Keratinocyte (primary cell): Measurements from ENCODE around the gene SMIM20. TPM values are rescaled to one million over a fixed set of nuclear protein-coding genes. Genes with fewer than 3 reads are reported as not detected.

Experiments
- DNase-seq: peaks from one replicate; pipeline ENCODE4 v3.0.0-alpha.2; 2011; ENCODE audit warnings: low read depth, missing footprints, low spot score
- FAIRE-seq: peaks from 2 replicates; lab custom pipeline; 2011; peaks lifted over from hg19 to GRCh38; lab: Jason Lieb, UNC
- H2AFZ ChIP-seq: 2 replicates; pipeline ENCODE4 v1.6.0; 2012; ENCODE audit warnings: low read length, control low read depth, inconsistent platforms; ENCODE audit not compliant: control insufficient read depth
- H3K27ac ChIP-seq: 2 replicates; pipeline ENCODE4 v1.5.1; 2011; ENCODE audit warnings: low read length; ENCODE audit not compliant: control insufficient read depth, insufficient read depth
- H3K27me3 ChIP-seq: 3 replicates; pipeline ENCODE4 v1.6.0; 2011; ENCODE audit warnings: low read length; ENCODE audit not compliant: control insufficient read depth, insufficient read depth; ENCODE audit errors: extremely low read depth
- H3K36me3 ChIP-seq, 2 experiments: 2 replicates in 1 of 2; 3 replicates in 1 of 2; pipeline ENCODE4 v1.5.1; 2011; ENCODE audit warnings: low read length in 2 of 2, mild to moderate bottlenecking in 1 of 2; ENCODE audit not compliant: control insufficient read depth in 2 of 2, insufficient read depth in 2 of 2; ENCODE audit errors: extremely low read depth in 1 of 2
- H3K4me1 ChIP-seq: 3 replicates; pipeline ENCODE4 v1.5.1; 2011; ENCODE audit warnings: low read length; ENCODE audit not compliant: control insufficient read depth, insufficient read depth; ENCODE audit errors: extremely low read depth
- H3K4me2 ChIP-seq: 3 replicates; pipeline ENCODE4 v1.6.0; 2011; ENCODE audit warnings: low read depth, low read length; ENCODE audit not compliant: control insufficient read depth, insufficient read depth; ENCODE audit errors: extremely low read depth
- H3K4me3 ChIP-seq, 3 experiments: fragments of 200-600 bp in 1 of 3; sonication (generic) in 1 of 3; 2 replicates in 2 of 3; 3 replicates in 1 of 3; pipeline ENCODE4 v1.5.1; 2011 to 2016; ENCODE audit warnings: low read length in 3 of 3, mild to moderate bottlenecking in 3 of 3, control low read depth in 2 of 3, inconsistent platforms in 1 of 3, low read depth in 1 of 3, mixed read lengths in 1 of 3, mixed run types in 1 of 3, moderate library complexity in 1 of 3; ENCODE audit not compliant: control insufficient read depth in 2 of 3, insufficient read depth in 2 of 3; ENCODE audit errors: extremely low read depth in 1 of 3
- H3K79me2 ChIP-seq: 2 replicates; pipeline ENCODE4 v1.6.0; 2012; ENCODE audit warnings: low read length; ENCODE audit not compliant: control insufficient read depth, insufficient read depth
- H3K9ac ChIP-seq: 3 replicates; pipeline ENCODE4 v1.6.0; 2011; ENCODE audit warnings: low read length; ENCODE audit not compliant: control insufficient read depth, insufficient read depth; ENCODE audit errors: extremely low read depth
- H3K9me1 ChIP-seq: 3 replicates; pipeline ENCODE4 v1.6.0; 2011; ENCODE audit warnings: low read length; ENCODE audit not compliant: control insufficient read depth, insufficient read depth; ENCODE audit errors: extremely low read depth
- H3K9me3 ChIP-seq: 2 replicates; pipeline ENCODE4 v1.5.1; 2012; ENCODE audit warnings: low read depth, low read length; ENCODE audit not compliant: control insufficient read depth
- H4K20me1 ChIP-seq: 3 replicates; pipeline ENCODE4 v1.6.0; 2011; ENCODE audit warnings: low read length; ENCODE audit not compliant: control insufficient read depth, insufficient read depth; ENCODE audit errors: extremely low read depth
- EZH2 ChIP-seq: IDR thresholded peaks from one replicate; pipeline ENCODE4 v1.6.1; 2012; ENCODE audit warnings: inconsistent platforms, mild to moderate bottlenecking, low read length, moderate library complexity
- dilution Hi-C: fragments of 300-500 bp; cut with MboI; formaldehyde crosslinking; loops from one replicate; pipeline ENCODE4 v1.7.0; 2020; ENCODE audit warnings: low sequenced_read_pairs; ENCODE audit not compliant: extremely low pct_ligation_motif_present
- polyA plus RNA-seq, 5 experiments: library from polyadenylated mRNA; depleted of rRNA in 3 of 5; stranded (reverse) in 3 of 5; stranded (forward) in 1 of 5; unstranded in 1 of 5; fragments of >200 nt; gene quantifications; 1 replicate in 1 of 5; 2 replicates in 3 of 5; 3 replicates in 1 of 5; pipeline versions ENCODE4 v1.2.1 to v1.2.3, GENCODE V29; 2011 to 2012; ENCODE audit warnings: missing spikeins in 2 of 5, low read depth in 1 of 5, low replicate concordance in 1 of 5
- TF ChIP-seq, protein P1 (sequence below), 3 experiments: IDR thresholded peaks in 1 of 3; conservative IDR thresholded peaks in 1 of 3; optimal IDR thresholded peaks in 1 of 3; 2 replicates in 2 of 3; 3 replicates in 1 of 3; pipeline versions ENCODE3 to v1.5.1; 2011; ENCODE audit warnings: low read length in 3 of 3, mild to moderate bottlenecking in 3 of 3, moderate library complexity in 2 of 3, control low read depth in 1 of 3, inconsistent platforms in 1 of 3; ENCODE audit not compliant: insufficient read depth in 2 of 3; ENCODE audit errors: extremely low read depth in 1 of 3

Gene SMIM20
- polyA plus RNA-seq, 1 donor (not counting 4 experiments of a cell fraction or from before 2014, with no cell fraction given): 29.5 TPM

DNA sequence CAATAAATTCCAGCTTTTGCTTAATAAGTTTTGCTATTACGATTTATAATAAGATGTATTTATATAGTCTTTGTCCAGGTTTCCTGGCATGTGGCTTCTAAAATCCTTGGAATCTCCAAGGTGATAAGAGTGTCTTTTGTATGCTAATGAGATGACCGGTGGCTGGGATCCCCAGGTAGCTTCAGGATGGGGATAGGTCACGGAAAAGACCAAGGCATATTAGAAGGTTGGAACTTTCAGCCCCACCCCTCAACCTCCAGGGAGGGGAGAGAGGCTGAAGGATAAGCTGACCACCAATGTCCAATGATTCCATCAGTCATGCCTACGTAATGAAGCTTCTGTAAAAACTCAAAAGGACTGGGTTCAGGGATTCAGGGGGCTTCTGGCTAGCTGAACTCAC is 41.7 kb downstream of the SMIM20 start:
- H3K36me3 ChIP-seq: no peaks in the 10 kb centered on the region
- DNase-seq: no peak

GRCh38 chr4:25956260-25956659 is 42.2 kb downstream of the SMIM20 start:
- no peak overlapping the region for H3K4me2 ChIP-seq
- FAIRE-seq (no peak), DNase-seq (no peak)
- TF ChIP-seq, protein P1, sequence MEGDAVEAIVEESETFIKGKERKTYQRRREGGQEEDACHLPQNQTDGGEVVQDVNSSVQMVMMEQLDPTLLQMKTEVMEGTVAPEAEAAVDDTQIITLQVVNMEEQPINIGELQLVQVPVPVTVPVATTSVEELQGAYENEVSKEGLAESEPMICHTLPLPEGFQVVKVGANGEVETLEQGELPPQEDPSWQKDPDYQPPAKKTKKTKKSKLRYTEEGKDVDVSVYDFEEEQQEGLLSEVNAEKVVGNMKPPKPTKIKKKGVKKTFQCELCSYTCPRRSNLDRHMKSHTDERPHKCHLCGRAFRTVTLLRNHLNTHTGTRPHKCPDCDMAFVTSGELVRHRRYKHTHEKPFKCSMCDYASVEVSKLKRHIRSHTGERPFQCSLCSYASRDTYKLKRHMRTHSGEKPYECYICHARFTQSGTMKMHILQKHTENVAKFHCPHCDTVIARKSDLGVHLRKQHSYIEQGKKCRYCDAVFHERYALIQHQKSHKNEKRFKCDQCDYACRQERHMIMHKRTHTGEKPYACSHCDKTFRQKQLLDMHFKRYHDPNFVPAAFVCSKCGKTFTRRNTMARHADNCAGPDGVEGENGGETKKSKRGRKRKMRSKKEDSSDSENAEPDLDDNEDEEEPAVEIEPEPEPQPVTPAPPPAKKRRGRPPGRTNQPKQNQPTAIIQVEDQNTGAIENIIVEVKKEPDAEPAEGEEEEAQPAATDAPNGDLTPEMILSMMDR (optimal IDR thresholded peaks at IDR 0.05 in 1 of 3, IDR thresholded peaks at IDR 0.05 in 1 of 3, conservative IDR thresholded peaks at IDR 0.05 in 1 of 3; ENCODE audit: extremely low read depth in 1 of 3, insufficient read depth in 2 of 3, low read length in 3 of 3): no peak
- H3K4me3 ChIP-seq: no peak overlapping the region
- no peak overlapping the region for H3K9ac ChIP-seq
- H3K36me3 ChIP-seq: no peaks in the 10 kb centered on the region
- no peak overlapping the region for H2AFZ ChIP-seq
- no peak overlapping the region for H3K27ac ChIP-seq
- peaks cover 3% of the 10 kb centered on the region for H3K4me1 ChIP-seq
- H3K9me1 ChIP-seq: no peaks in the 10 kb centered on the region
- no peaks in the 10 kb centered on the region for H4K20me1 ChIP-seq
- H3K79me2 ChIP-seq: no peaks in the 10 kb centered on the region
- no peaks in the 10 kb centered on the region for H3K9me3 ChIP-seq
- dilution Hi-C loops: no loop called here
- H3K27me3 ChIP-seq: no peaks in the 10 kb centered on the region

More for the DNA sequence above, 41.7 kb downstream of the SMIM20 start:
- dilution Hi-C loops: no loop called here
- Histone ChIP-seq H3K9me1 (no peaks in the 10 kb centered on the region), H2AFZ (no peak overlapping the region), H3K4me3 (no peak overlapping the region), H3K4me1 (peaks cover 3% of the 10 kb centered on the region), H4K20me1 (no peaks in the 10 kb centered on the region), H3K4me2 (no peak overlapping the region), H3K9ac (no peak overlapping the region), H3K9me3 (no peaks in the 10 kb centered on the region), H3K27ac (no peak overlapping the region), H3K27me3 (peaks cover 3% of the 10 kb centered on the region), H3K79me2 (no peaks in the 10 kb centered on the region)
- FAIRE-seq: no peak
- TF ChIP-seq EZH2: no peak
- TF ChIP-seq, protein P1 (optimal IDR thresholded peaks at IDR 0.05 in 1 of 3, IDR thresholded peaks at IDR 0.05 in 1 of 3, conservative IDR thresholded peaks at IDR 0.05 in 1 of 3; ENCODE audit: extremely low read depth in 1 of 3, insufficient read depth in 2 of 3, low read length in 3 of 3): no peak
